ENCODE measurements around the gene DMTF1. TPM values are rescaled to one million over a fixed set of nuclear protein-coding genes. Genes with fewer than 3 reads are reported as not detected.

DMTF1 gene
- polyA plus RNA-seq, 2 of the 4 experiments (the other 2 are of a cell fraction), result 37.3 to 124 TPM

- peak; percentile 66 for TF ChIP-seq MAFK (IDR thresholded peaks at IDR 0.05; ENCODE audit: partially characterized antibody)
- TF ChIP-seq KDM5A (IDR thresholded peaks at IDR 0.05), result no peak
- no peaks in the 10 kb centered on the region for H3K9me3 ChIP-seq
- H3K27ac ChIP-seq, result peak overlapping the region; percentile 90 to 99
- DNase-seq (ENCODE audit: low read depth in 1 of 2, low spot score in 1 of 2) (peak in 1 of 2 experiments; percentile 2), FAIRE-seq (peak; percentile 36), ATAC-seq (no peak)
- POLR2A ChIA-PET, result interaction anchor here (1.0 to 2.4 kb wide), 4 partner anchors 10 to 69 kb away, joined by 3 to 24 read pairs (median 8); partner anchors contain the start of gene TMEM243
- 49% methylated on average over 9 of the region's 9 CpGs for WGBS (ENCODE audit: missing lambda C conversion rate)
- H3K4me2 ChIP-seq, result peak overlapping the region; percentile 91
- H3K4me3 ChIP-seq, result peak overlapping the region; percentile 61
- CTCF ChIA-PET, result interaction anchor here (0.6 to 1.2 kb wide), 2 partner anchors 103 to 735 kb away, joined by 3 read pairs; no protein-coding TSS in a partner anchor
- H3K4me1 ChIP-seq, result peaks cover 30% of the 10 kb centered on the region
Observed at GRCh38 chr7:87151002-87151728, 1.1 kb upstream of the DMTF1 start.

DNA sequence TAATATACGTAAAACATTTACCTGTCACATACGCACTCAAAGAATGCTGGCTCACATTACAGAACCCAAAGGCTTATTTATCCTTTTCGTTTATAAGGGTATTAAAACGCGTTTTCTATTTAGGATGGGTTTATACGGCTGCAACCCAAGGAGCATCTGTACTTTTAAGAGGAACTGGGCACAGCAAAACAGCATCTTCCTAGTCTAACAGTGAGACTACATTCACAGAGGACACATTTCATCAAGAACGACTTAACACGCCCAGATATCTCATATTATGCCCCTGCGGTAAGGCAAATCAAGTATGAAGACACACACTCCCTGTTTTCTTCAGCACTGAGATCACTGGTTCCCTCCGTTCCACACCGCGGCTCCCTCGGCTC, 533 bp upstream of the DMTF1 start:
- FAIRE-seq, result no peak
- WGBS (ENCODE audit: missing lambda C conversion rate), result 11% methylated on average over 13 of the region's 13 CpGs
- DNase-seq (ENCODE audit: low read depth in 1 of 2, low spot score in 1 of 2), result peak in 1 of 2 experiments; percentile 52
- no peak for TF ChIP-seq GATA3 (IDR thresholded peaks at IDR 0.05; ENCODE audit: borderline replicate concordance)
- no peak for TF ChIP-seq CEBPB (IDR thresholded peaks at IDR 0.05)
- no peak for TF ChIP-seq TFCP2L1 (CRISPR knock-in tag; IDR thresholded peaks at IDR 0.05)
- TF ChIP-seq, protein P1, sequence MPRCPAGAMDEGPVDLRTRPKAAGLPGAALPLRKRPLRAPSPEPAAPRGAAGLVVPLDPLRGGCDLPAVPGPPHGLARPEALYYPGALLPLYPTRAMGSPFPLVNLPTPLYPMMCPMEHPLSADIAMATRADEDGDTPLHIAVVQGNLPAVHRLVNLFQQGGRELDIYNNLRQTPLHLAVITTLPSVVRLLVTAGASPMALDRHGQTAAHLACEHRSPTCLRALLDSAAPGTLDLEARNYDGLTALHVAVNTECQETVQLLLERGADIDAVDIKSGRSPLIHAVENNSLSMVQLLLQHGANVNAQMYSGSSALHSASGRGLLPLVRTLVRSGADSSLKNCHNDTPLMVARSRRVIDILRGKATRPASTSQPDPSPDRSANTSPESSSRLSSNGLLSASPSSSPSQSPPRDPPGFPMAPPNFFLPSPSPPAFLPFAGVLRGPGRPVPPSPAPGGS (IDR thresholded peaks at IDR 0.05), result no peak
- no peak for TF ChIP-seq EHMT2 (IDR thresholded peaks at IDR 0.05; ENCODE audit: low read depth)
- no peak for TF ChIP-seq ZFP36 (IDR thresholded peaks at IDR 0.05; ENCODE audit: borderline replicate concordance, partially characterized antibody)
- no peak for TF ChIP-seq EHF (CRISPR knock-in tag; IDR thresholded peaks at IDR 0.05)
- no peak for TF ChIP-seq KDM1A (IDR thresholded peaks at IDR 0.05; ENCODE audit: low read depth)
- no peak for TF ChIP-seq POLR2AphosphoS2 (conservative IDR thresholded peaks at IDR 0.05; ENCODE audit: low read length)
- TF ChIP-seq, protein P2, sequence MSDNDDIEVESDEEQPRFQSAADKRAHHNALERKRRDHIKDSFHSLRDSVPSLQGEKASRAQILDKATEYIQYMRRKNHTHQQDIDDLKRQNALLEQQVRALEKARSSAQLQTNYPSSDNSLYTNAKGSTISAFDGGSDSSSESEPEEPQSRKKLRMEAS (IDR thresholded peaks at IDR 0.05), result no peak
- TF ChIP-seq ESRRA (IDR thresholded peaks at IDR 0.05; ENCODE audit: borderline replicate concordance, low read length), result no peak
- TF ChIP-seq ATOH8 (CRISPR knock-in tag; IDR thresholded peaks at IDR 0.05; ENCODE audit: low read depth), result no peak
- TF ChIP-seq HOXA7 (CRISPR knock-in tag; IDR thresholded peaks at IDR 0.05), result no peak
- TF ChIP-seq MYC (IDR thresholded peaks at IDR 0.05; ENCODE audit: borderline replicate concordance, low read length), result no peak
- TF ChIP-seq HDAC2 (IDR thresholded peaks at IDR 0.05), result no peak
- no peak for TF ChIP-seq CHD4 (IDR thresholded peaks at IDR 0.05; ENCODE audit: borderline replicate concordance)
- no peak for TF ChIP-seq PHF8 (IDR thresholded peaks at IDR 0.05; ENCODE audit: borderline replicate concordance, low read depth)
- TF ChIP-seq CBX2 (IDR thresholded peaks at IDR 0.05; ENCODE audit: borderline replicate concordance, low read depth), result no peak
- no peak for TF ChIP-seq NPAS2 (CRISPR knock-in tag; IDR thresholded peaks at IDR 0.05; ENCODE audit: borderline replicate concordance)
- Histone ChIP-seq H3K27ac (peak overlapping the region; percentile 90 to 99), H3K4me1 (peaks cover 36% of the 10 kb centered on the region), H3K4me3 (peak overlapping the region; percentile 61), H3K9me3 (no peaks in the 10 kb centered on the region), H3K4me2 (peak overlapping the region; percentile 91)
- CTCF ChIA-PET, result interaction anchor here (0.9 to 1.4 kb wide), 3 partner anchors 12 to 735 kb away, joined by 3 read pairs; no protein-coding TSS in a partner anchor
- peak; percentile 66 to 67 for ATAC-seq
- POLR2A ChIA-PET, result interaction anchor here (0.6 to 2.4 kb wide), 20 partner anchors 9 to 1069 kb away, joined by 3 to 24 read pairs (median 4); partner anchors contain the start of genes CROT, DBF4, SLC25A40 and SRI

Measured in A549 (cell line).